Measurements from ENCODE around the gene ANKRD29. TPM values are rescaled to one million over a fixed set of nuclear protein-coding genes. Genes with fewer than 3 reads are reported as not detected.

The ANKRD29 gene
- polyA plus RNA-seq, 1 donor from 2014 or later, result not detected

- Mint-ChIP-seq H3K36me3 (peaks cover 2% of the 10 kb centered on the region), H3K4me3 (no peak overlapping the region), H3K4me1 (peaks cover 0 to 5% (median 0%) of the 10 kb centered on the region in 3 donors), H3K9me3 (no peaks in the 10 kb centered on the region), H3K27me3 (peaks cover 16% of the 10 kb centered on the region), H3K27ac (peak overlapping the region in 1 of 3 donors; percentile 18)
Measured at GRCh38 chr18:23693846-23694245, 31.1 kb upstream of the ANKRD29 start.

GRCh38 chr18:23690505-23691068 lies 27.9 kb upstream of the ANKRD29 start:
- Mint-ChIP-seq H3K27me3 (peaks cover 36% of the 10 kb centered on the region), H3K36me3 (no peaks in the 10 kb centered on the region), H3K27ac (no peak overlapping the region), H3K4me1 (peaks cover 0 to 6% (median 0%) of the 10 kb centered on the region in 3 donors), H3K4me3 (peak overlapping the region in 3 of 4 donors; percentile 8 to 83 (median 12)), H3K9me3 (no peaks in the 10 kb centered on the region)

- Mint-ChIP-seq H3K27ac (no peak overlapping the region), H3K27me3 (peaks cover 36% of the 10 kb centered on the region), H3K9me3 (no peaks in the 10 kb centered on the region), H3K4me3 (peak overlapping the region in 3 of 4 donors; percentile 8 to 83 (median 12)), H3K36me3 (no peaks in the 10 kb centered on the region), H3K4me1 (peaks cover 0 to 6% (median 0%) of the 10 kb centered on the region in 3 donors)
Measured at GRCh38 chr18:23689616-23690504, 27.1 kb upstream of the ANKRD29 start.

GRCh38 chr18:23689031-23689615 lies 26.4 kb upstream of the ANKRD29 start, which contains the start of gene LAMA3:
TSS of gene LAMA3 (plus strand) at chr18:23689453. CDS start at chr18:23689684, 231 bp downstream.
- Mint-ChIP-seq H3K27me3 (peaks cover 39% of the 10 kb centered on the region), H3K4me1 (peaks cover 0 to 6% (median 0%) of the 10 kb centered on the region in 3 donors), H3K36me3 (no peaks in the 10 kb centered on the region), H3K4me3 (peak within 1 kb of the TSS in 3 of 4 donors; percentile 17 to 83 (median 38)), H3K27ac (no peak within 1 kb of the TSS), H3K9me3 (peaks cover 0 to 2% (median 0%) of the 10 kb centered on the region in 3 donors)

- H3K4me1 Mint-ChIP-seq, result peaks cover 0 to 6% (median 0%) of the 10 kb centered on the region in 3 donors
- H3K9me3 Mint-ChIP-seq, result peaks cover 0 to 2% (median 0%) of the 10 kb centered on the region in 3 donors
- peaks cover 42% of the 10 kb centered on the region for H3K27me3 Mint-ChIP-seq
- peak overlapping the region in 1 of 4 donors; percentile 50 for H3K4me3 Mint-ChIP-seq
- H3K36me3 Mint-ChIP-seq, result no peaks in the 10 kb centered on the region
- H3K27ac Mint-ChIP-seq, result no peak overlapping the region
Measured at GRCh38 chr18:23688528-23688927, 25.8 kb upstream of the ANKRD29 start.

GRCh38 chr18:23684515-23685197 lies 21.9 kb upstream of the ANKRD29 start:
- Mint-ChIP-seq H3K9me3 (peaks cover 0 to 2% (median 0%) of the 10 kb centered on the region in 3 donors), H3K27me3 (peaks cover 39% of the 10 kb centered on the region), H3K36me3 (peaks cover 2% of the 10 kb centered on the region), H3K27ac (no peak overlapping the region), H3K4me1 (peaks cover 0 to 4% (median 0%) of the 10 kb centered on the region in 3 donors), H3K4me3 (no peak overlapping the region)

GRCh38 chr18:23683671-23684070 lies 21.0 kb upstream of the ANKRD29 start:
- H3K4me3 Mint-ChIP-seq, result no peak overlapping the region
- H3K9me3 Mint-ChIP-seq, result peaks cover 0 to 5% (median 4%) of the 10 kb centered on the region in 3 donors
- peaks cover 0 to 2% (median 1%) of the 10 kb centered on the region in 3 donors for H3K4me1 Mint-ChIP-seq
- no peak overlapping the region for H3K27ac Mint-ChIP-seq
- H3K27me3 Mint-ChIP-seq, result peaks cover 33% of the 10 kb centered on the region
- H3K36me3 Mint-ChIP-seq, result peaks cover 3% of the 10 kb centered on the region

GRCh38 chr18:23683155-23683554 lies 20.4 kb upstream of the ANKRD29 start:
- Mint-ChIP-seq H3K4me3 (no peak overlapping the region), H3K27me3 (peaks cover 31% of the 10 kb centered on the region)

GRCh38 chr18:23682472-23682871 lies 19.8 kb upstream of the ANKRD29 start:
- peaks cover 0 to 5% (median 4%) of the 10 kb centered on the region in 3 donors for H3K9me3 Mint-ChIP-seq
- no peak overlapping the region for H3K4me3 Mint-ChIP-seq
- H3K4me1 Mint-ChIP-seq, result peaks cover 0 to 2% (median 1%) of the 10 kb centered on the region in 3 donors
- no peak overlapping the region for H3K27ac Mint-ChIP-seq
- peaks cover 5% of the 10 kb centered on the region for H3K36me3 Mint-ChIP-seq
- peaks cover 26% of the 10 kb centered on the region for H3K27me3 Mint-ChIP-seq

More at GRCh38 chr18:23683155-23683554, 20.4 kb upstream of the ANKRD29 start:
- Mint-ChIP-seq H3K27ac (no peak overlapping the region), H3K4me1 (peaks cover 0 to 2% (median 1%) of the 10 kb centered on the region in 3 donors), H3K9me3 (peaks cover 0 to 5% (median 4%) of the 10 kb centered on the region in 3 donors), H3K36me3 (peaks cover 5% of the 10 kb centered on the region)

- peaks cover 0 to 5% (median 4%) of the 10 kb centered on the region in 3 donors for H3K9me3 Mint-ChIP-seq
- H3K4me3 Mint-ChIP-seq, result no peak overlapping the region
- no peak overlapping the region for H3K27ac Mint-ChIP-seq
- peaks cover 25% of the 10 kb centered on the region for H3K27me3 Mint-ChIP-seq
- peaks cover 0 to 2% (median 1%) of the 10 kb centered on the region in 3 donors for H3K4me1 Mint-ChIP-seq
- H3K36me3 Mint-ChIP-seq, result peaks cover 5% of the 10 kb centered on the region
Measured at GRCh38 chr18:23682045-23682444, 19.3 kb upstream of the ANKRD29 start.

GRCh38 chr18:23675896-23676295 lies 13.2 kb upstream of the ANKRD29 start:
- Mint-ChIP-seq H3K9me3 (peaks cover 0 to 5% (median 2%) of the 10 kb centered on the region in 3 donors), H3K27me3 (peaks cover 7% of the 10 kb centered on the region), H3K4me1 (peaks cover 0 to 1% (median 0%) of the 10 kb centered on the region in 3 donors), H3K4me3 (no peak overlapping the region), H3K36me3 (peaks cover 4% of the 10 kb centered on the region), H3K27ac (no peak overlapping the region)

- Mint-ChIP-seq H3K4me1 (peaks cover 0 to 1% (median 0%) of the 10 kb centered on the region in 3 donors), H3K4me3 (no peak overlapping the region), H3K36me3 (peaks cover 4% of the 10 kb centered on the region), H3K27me3 (peaks cover 7% of the 10 kb centered on the region), H3K9me3 (peaks cover 0 to 5% (median 2%) of the 10 kb centered on the region in 3 donors), H3K27ac (no peak overlapping the region)
Measured at GRCh38 chr18:23675236-23675635, 12.5 kb upstream of the ANKRD29 start.

GRCh38 chr18:23673725-23674124 lies 11.0 kb upstream of the ANKRD29 start:
- no peak overlapping the region for H3K27ac Mint-ChIP-seq
- peaks cover 13% of the 10 kb centered on the region for H3K27me3 Mint-ChIP-seq
- H3K9me3 Mint-ChIP-seq, result no peaks in the 10 kb centered on the region
- H3K4me1 Mint-ChIP-seq, result no peaks in the 10 kb centered on the region
- peaks cover 2% of the 10 kb centered on the region for H3K36me3 Mint-ChIP-seq
- no peak overlapping the region for H3K4me3 Mint-ChIP-seq

GRCh38 chr18:23671564-23671963 lies 8.9 kb upstream of the ANKRD29 start:
- no peaks in the 10 kb centered on the region for H3K36me3 Mint-ChIP-seq
- H3K9me3 Mint-ChIP-seq, result no peaks in the 10 kb centered on the region
- H3K4me3 Mint-ChIP-seq, result no peak overlapping the region
- H3K27ac Mint-ChIP-seq, result no peak overlapping the region
- H3K4me1 Mint-ChIP-seq, result no peaks in the 10 kb centered on the region
- peaks cover 9% of the 10 kb centered on the region for H3K27me3 Mint-ChIP-seq
